Parathyroid adenoma (tissue), 2 donors: ENCODE measurements around the gene ZNF565.
A peak's percentile ranks its signal among the peaks of the same experiment; 100 is the strongest.

Experiments
- H2AFZ ChIP-seq: fragments of 300-600 bp; sonication (generic); one replicate; pipeline ENCODE4 v1.7.0; 2017; ENCODE audit warnings: antibody characterized with exemption, mild to moderate bottlenecking
- H3K27ac ChIP-seq: fragments of 300-600 bp; sonication (generic); one replicate; pipeline ENCODE4 v1.7.0; 2017
- H3K27me3 ChIP-seq: fragments of 300-600 bp; sonication (generic); one replicate; pipeline ENCODE4 v1.7.0; 2017; ENCODE audit warnings: low read length; ENCODE audit not compliant: control insufficient read depth, insufficient read depth
- H3K36me3 ChIP-seq: fragments of 300-600 bp; sonication (generic); one replicate; pipeline ENCODE4 v1.7.0; 2017; ENCODE audit warnings: low read length; ENCODE audit not compliant: control insufficient read depth, insufficient read depth
- H3K4me1 ChIP-seq: fragments of 300-600 bp; sonication (generic); one replicate; pipeline ENCODE4 v1.7.0; 2017; ENCODE audit warnings: control low read depth
- H3K4me2 ChIP-seq: fragments of 300-600 bp; sonication (generic); one replicate; pipeline ENCODE4 v1.7.0; 2017; ENCODE audit warnings: low read length
- H3K4me3 ChIP-seq: fragments of 300-600 bp; sonication (generic); one replicate; pipeline ENCODE4 v1.7.0; 2017; ENCODE audit warnings: low read depth, low read length
- H3K79me2 ChIP-seq: fragments of 300-600 bp; sonication (generic); one replicate; pipeline ENCODE4 v1.7.0; 2017; ENCODE audit warnings: control low read depth
- H3K9ac ChIP-seq: fragments of 300-600 bp; sonication (generic); one replicate; pipeline ENCODE4 v1.7.0; 2017; ENCODE audit warnings: mild to moderate bottlenecking
- H3K9me3 ChIP-seq: fragments of 300-600 bp; sonication (generic); one replicate; pipeline ENCODE4 v1.7.0; 2017; ENCODE audit warnings: low read length; ENCODE audit not compliant: control insufficient read depth
- CTCF ChIP-seq: fragments of 300-600 bp; sonication (generic); IDR thresholded peaks from one replicate; pipeline ENCODE4 v1.7.0; 2017; ENCODE audit warnings: antibody characterized with exemption, mild to moderate bottlenecking
- donor health status: primary hyperparathyroidism.

Gene ZNF565

GRCh38 chr19:36214386-36215275 lies at the start of gene ZNF565, which contains the start of gene ZNF146:
Gene ZNF565, minus strand, starts transcription at chr19:36214665. Its CDS starts 12,680 bp downstream, at chr19:36201985.
Gene ZNF146, plus strand, starts transcription at chr19:36215106. Its CDS starts 21,335 bp downstream, at chr19:36236441.
- Histone ChIP-seq H3K9ac (peak within 1 kb of the TSS; percentile 68), H3K27ac (peak within 1 kb of the TSS; percentile 89), H3K36me3 (no peaks in the 10 kb centered on the region), H3K4me2 (peak within 1 kb of the TSS; percentile 84), H3K9me3 (no peaks in the 10 kb centered on the region), H2AFZ (peak within 1 kb of the TSS; percentile 70), H3K4me1 (peaks cover 5% of the 10 kb centered on the region), H3K79me2 (peaks cover 38% of the 10 kb centered on the region), H3K4me3 (peak within 1 kb of the TSS; percentile 83), H3K27me3 (no peaks in the 10 kb centered on the region)
- TF ChIP-seq CTCF, result peak; percentile 15

- Histone ChIP-seq H3K79me2 (no peaks in the 10 kb centered on the region), H3K27me3 (no peaks in the 10 kb centered on the region), H3K9ac (no peak overlapping the region), H3K9me3 (no peaks in the 10 kb centered on the region), H3K27ac (no peak overlapping the region), H3K36me3 (no peaks in the 10 kb centered on the region), H2AFZ (no peak overlapping the region), H3K4me2 (no peak overlapping the region), H3K4me3 (no peak overlapping the region), H3K4me1 (no peaks in the 10 kb centered on the region)
- TF ChIP-seq CTCF, result no peak
Measured at GRCh38 chr19:36259211-36259610, 44.7 kb upstream of the ZNF565 start.

- Histone ChIP-seq H3K4me1 (no peaks in the 10 kb centered on the region), H3K27me3 (no peaks in the 10 kb centered on the region), H3K9me3 (no peaks in the 10 kb centered on the region), H3K4me2 (peak overlapping the region; percentile 91), H3K27ac (no peak overlapping the region), H3K9ac (no peak overlapping the region), H3K79me2 (no peaks in the 10 kb centered on the region), H3K36me3 (no peaks in the 10 kb centered on the region), H2AFZ (no peak overlapping the region), H3K4me3 (peak overlapping the region; percentile 56)
- TF ChIP-seq CTCF, result no peak
Measured at GRCh38 chr19:36258028-36258875, 43.8 kb upstream of the ZNF565 start.

GRCh38 chr19:36257520-36257876 lies 43.0 kb upstream of the ZNF565 start:
- no peak for TF ChIP-seq CTCF
- Histone ChIP-seq H3K27ac (no peak overlapping the region), H3K36me3 (no peaks in the 10 kb centered on the region), H3K4me1 (no peaks in the 10 kb centered on the region), H3K4me2 (peak overlapping the region; percentile 91), H3K9me3 (no peaks in the 10 kb centered on the region), H3K27me3 (no peaks in the 10 kb centered on the region), H3K79me2 (no peaks in the 10 kb centered on the region), H3K9ac (no peak overlapping the region), H3K4me3 (peak overlapping the region; percentile 56), H2AFZ (no peak overlapping the region)
